HG02943 (cell line): ENCODE data around the gene TRIM74.
"Not testable (repeated sequence)": the region's sequence is repeated elsewhere in the genome, so short reads cannot be mapped to it uniquely, and the experiment has no call there.

Experiments used
- ATAC-seq: cut with Tn5 transposase; IDR thresholded peaks from one replicate; pipeline ENCODE4 v1.9.1; 2021; ENCODE audit warnings: mild to moderate bottlenecking, low read depth, moderate library complexity; ENCODE audit not compliant: unreplicated experiment

TRIM74 gene

DNA sequence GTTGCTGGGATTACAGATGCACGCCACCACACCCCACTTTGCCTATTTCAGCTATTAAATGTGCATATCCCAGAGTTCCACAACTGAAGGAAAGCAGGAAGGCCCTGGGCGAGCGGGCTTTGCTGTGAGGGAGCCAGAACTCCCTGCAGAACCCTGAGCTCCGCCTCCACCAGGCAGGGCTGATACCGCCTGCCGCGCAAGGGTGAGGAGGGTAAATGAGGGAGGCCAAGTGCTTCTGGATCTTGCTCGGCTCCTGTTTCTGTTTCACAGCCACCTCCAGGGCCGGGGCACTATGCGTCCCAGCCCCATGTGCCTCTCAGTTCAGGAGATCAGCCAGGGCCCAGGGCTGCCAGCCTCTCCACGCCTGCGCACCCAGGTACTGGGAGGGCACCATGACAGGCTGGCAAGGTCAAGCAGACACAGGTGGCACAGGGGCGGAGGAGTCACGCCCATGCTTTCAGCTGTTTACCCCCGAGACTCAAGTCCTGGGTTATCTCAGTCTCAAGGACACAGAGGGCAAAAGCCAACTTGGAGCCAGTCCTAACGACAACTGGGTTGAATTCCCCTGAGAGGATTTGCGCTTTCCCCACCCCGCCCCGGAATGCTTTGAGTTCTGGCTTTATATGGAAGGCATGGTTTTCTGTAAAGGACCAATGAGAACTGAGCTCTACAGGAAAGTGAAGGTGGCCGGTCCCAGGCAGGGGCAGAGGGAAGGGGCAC is 8.5 kb downstream of the TRIM74 start:
- ATAC-seq, result not testable (repeated sequence)

DNA sequence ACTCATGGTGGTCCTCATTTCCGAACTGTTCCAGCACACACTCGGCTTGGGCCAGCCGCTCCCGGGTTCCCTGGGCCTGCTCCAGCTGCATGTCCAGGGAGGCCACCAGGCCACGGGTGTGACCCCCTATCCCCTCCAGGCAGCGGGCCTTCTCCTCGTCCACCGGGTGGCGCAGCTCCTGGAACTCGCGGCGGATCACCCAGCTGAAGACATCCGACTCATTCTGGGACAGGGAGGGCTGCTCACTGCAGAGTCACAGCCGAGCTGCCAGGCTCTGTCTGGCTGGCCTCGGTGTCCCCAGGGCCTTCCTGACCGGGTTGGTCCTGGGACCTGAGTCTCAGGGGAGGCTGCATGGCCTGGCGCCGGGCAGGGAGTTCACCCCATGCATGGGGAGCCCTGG is 9.2 kb downstream of the TRIM74 start:
- ATAC-seq, result not testable (repeated sequence)

DNA sequence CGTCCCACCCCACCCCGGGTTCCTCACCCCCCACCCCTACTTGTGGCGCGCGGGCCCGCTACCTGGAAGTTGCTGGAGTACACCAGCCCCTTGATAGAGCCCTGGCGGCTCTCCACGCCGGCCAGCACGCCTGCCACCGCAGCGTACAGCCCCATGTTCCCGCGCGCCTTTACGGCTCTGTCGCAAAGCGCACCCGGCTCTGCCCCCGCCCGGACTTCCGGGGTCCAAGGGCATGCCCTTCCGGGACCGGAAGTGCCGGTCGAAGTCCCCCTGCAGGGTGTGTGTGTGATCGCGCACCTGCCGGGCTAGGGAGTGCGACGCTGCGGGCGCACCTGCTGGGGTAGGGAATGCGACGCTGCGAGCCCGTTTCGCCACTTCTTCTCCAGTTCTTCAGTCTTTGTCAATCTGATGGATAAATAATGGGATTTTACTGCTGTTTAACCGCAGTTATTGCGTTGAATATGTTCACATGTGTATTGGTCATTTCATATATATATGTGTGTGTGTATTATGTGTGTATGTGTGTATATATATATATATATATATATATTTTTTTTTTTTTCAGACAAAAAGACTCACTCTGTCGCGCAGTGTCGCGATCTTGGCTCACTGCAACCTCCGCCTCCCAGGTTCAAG is 14.6 kb downstream of the TRIM74 start:
- ATAC-seq, result peak; percentile 85

DNA sequence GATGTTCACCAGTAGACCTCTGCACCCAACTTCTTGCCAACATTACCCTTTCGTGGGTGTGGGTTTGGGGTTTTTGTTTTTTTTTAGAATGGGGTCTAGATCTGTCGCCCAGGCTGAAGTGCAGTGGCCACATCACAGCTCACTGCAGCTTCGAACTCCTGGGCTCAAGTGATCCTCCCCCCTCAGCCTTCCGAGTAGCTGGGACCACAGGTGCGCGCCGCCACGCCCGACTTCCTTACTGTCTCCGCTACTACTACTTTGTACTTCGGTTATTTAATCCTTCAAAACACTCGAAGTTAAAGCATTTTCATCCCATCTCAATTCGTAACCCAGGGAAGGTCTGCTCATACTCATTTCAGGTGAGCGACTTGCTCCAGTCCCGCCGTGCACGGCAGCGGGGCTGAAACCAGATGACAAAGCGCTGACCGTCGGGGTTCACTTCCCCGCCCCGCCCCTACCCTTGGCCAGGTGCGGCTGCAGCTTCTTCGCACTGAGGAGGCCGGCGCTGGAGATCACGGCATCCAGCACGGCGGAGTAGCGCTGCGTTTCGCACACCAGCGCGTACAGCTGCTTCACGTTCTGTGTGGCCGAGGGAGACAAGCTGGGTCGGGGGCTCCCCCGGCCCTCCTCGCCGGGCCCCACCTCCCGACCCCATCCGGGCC is 15.2 kb downstream of the TRIM74 start:
- peak; percentile 63 for ATAC-seq

DNA sequence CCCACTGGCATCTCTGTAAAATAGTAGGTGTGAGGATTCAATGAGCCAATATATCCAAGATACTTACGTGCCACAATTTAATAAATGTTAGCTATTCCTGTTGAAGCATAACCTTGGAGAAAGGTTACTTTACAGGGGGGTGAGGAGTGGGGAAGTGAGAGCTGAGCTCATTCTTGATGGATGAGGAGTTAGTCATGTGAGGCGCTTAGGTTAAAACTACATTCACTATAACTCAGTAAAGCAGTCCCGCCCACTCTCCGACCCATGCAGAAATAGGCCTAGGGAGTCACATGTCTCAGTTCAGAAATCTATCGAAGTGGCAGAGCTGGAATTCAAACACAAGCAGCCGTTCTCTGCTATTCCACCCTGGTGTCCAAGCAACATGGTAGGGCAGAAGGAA is 18.8 kb downstream of the TRIM74 start:
- not testable (repeated sequence) for ATAC-seq

DNA sequence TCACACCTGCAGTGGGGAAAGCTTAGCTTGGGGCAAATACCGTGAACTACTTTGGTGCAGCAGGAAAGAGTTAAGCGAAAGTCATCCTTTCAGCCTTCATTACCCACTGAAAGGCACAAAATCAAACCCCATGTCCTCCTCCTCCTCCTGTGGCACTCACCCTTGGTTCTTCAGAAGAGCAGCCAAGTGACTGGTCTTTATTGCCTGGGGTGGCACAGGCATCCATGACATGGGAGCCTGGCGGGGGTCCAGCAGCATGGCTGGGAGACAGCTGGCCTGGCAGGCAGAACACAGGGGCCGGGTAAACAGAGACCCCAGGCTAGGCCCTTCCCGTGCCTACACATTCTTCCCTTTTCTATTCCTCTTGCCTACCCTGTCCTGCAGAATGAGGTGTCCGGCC is 19.6 kb downstream of the TRIM74 start:
- not testable (repeated sequence) for ATAC-seq

DNA sequence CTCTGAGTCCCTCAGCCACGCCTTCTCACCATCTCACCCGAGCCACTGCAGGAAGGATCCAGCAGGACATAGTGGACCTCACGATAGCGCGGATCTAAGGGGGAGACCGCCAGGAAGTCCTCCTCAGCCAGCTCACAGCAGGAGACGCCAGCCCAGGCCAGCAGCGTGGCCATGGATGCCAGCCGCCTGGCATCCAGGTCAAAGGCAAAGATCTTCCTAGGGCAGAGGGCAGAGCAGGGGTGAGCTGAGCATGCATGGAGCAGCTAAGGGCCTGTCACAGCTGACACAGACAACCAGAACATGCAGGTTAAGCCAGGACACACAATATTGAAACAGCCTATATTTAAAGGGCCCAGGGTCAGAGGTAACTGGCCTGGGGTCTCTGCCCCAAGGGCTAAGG is 20.0 kb downstream of the TRIM74 start:
- not testable (repeated sequence) for ATAC-seq

DNA sequence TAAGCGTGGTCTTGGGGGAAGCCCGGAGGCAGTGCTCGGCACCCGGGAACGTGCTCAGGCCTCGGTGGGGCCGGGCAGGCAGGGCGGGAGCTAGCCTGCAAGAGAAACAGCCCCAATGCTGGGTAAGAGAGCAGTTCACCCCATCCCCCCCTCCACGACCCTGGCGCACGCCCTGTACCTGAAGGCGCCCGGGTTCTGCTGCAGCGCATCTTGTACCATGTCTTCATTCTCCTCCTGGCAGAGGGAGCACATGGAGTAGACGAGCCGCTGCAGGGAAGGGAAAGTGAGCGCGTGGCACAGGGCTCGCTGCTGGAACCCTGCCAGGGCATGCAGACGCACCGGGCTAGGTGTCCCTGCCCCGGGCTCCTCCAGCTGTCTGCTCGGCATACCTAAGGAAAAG is 20.6 kb downstream of the TRIM74 start:
- not testable (repeated sequence) for ATAC-seq

DNA sequence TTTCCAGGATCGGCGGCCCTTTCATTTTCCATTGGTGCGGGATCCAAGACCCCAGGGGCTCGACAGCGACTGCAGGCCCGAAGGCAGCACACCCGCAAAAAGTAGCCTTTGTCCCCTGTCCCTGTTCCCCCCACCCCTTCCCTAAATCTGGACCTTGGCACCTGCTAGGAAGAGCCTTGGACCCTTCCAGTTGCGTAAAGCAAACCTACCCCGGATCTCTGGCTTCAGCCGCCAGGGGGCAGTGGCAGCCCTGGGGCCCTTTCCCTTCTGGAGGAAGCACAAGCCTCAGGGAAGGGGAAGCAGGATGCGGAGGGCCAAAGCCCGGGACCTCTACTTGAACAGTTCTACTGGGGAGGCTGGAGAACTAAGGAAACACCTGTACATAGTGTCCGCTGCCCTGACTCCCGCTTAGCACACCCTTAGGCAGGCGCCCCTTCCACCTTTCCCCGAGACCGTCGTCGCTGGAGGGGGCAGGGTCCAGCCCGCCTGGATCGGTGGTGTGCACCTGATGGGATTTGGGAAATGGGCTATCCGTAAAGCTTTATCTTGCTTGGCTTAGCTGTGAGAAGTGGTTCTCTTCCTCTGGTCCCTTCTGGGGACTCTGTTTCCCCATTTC is 23.0 kb downstream of the TRIM74 start:
- ATAC-seq, result not testable (repeated sequence)

DNA sequence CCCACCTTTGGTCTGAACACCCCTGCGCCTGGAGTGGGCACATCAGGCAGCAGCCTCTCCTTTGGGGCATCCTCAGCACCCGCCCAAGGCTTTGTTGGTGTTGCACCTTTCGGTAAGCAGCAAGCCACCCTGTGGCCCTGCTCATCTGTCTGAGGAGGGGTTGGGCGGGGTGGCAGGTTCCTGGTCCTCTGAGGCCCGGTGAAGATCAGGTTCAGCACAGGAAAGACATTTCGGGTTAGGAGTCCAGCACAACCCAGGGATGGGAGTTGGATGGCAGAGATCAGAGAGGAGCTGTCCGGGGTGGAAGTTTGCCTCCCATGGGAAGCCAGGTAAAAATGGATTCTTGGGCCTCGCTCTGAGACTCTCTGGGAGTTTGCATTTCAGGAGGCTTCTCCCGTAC is 23.7 kb downstream of the TRIM74 start:
- not testable (repeated sequence) for ATAC-seq

DNA sequence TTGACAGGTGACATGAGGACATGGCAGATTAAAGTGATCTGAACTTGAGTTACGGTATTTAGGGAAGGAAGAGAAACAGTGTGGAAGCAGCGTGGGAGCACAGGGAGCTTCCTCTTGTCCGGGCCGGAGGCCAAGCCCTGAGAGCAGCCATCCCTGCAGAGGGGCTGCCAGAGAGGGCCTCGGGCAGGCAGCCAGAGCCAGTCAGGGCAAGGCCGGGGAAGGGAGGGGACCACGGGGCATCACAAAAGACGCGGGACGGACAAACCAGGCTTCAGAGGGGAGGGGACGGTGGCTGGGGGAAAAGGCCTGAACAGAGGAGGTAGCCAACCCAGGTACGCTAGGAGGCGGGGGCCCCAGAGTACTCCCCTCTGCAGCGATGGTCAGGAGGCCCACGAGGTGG is 24.3 kb downstream of the TRIM74 start:
- ATAC-seq, result not testable (repeated sequence)

DNA sequence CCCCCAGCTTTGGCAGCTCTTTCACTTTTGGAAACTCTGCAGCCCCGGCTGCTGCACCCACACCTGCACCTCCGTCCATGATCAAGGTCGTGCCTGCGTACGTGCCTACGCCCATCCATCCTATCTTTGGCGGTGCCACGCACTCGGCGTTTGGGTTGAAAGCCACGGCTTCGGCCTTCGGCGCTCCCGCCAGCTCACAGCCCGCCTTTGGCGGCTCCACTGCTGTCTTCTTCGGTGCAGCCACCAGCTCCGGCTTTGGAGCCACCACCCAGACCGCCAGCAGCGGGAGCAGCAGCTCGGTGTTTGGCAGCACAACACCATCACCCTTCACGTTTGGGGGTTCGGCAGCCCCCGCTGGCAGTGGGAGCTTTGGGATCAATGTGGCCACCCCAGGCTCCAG is 26.3 kb downstream of the TRIM74 start:
- ATAC-seq, result not testable (repeated sequence)

DNA sequence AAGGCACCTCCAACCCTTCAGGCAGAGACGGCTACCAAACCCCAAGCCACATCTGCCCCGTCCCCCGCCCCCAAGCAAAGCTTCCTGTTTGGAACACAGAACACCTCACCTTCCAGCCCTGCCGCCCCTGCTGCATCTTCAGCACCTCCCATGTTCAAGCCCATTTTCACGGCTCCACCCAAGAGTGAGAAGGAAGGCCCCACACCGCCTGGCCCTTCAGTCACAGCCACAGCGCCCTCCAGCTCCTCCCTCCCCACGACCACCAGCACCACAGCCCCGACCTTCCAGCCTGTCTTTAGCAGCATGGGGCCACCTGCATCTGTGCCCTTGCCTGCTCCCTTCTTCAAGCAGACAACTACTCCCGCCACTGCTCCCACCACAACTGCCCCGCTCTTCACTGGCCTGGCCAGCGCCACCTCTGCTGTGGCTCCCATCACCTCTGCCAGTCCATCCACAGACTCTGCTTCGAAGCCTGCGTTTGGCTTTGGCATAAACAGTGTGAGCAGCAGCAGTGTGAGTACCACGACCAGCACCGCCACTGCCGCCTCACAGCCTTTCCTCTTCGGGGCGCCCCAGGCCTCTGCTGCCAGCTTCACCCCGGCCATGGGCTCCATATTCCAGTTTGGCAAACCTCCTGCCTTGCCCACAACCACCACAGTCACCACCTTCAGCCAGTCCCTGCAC is 27.1 kb downstream of the TRIM74 start:
- not testable (repeated sequence) for ATAC-seq

DNA sequence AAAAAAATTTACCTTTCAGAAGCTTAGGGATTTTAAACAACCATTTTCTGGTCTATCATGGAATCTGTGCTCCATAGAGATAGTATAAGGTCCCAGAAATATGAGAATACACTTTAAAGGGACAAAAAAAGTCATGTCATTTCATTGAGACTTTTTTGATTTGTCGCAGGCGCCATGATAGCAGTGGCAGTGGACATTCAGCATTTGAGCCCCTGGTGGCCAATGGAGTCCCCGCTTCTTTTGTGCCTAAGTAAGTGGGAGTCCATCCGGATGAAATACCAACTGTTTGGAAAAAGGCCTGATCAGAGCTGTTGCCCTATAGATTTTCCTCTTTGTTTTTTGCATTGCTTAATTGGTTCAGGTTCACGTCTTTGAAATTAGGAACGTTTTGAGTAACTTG is 41.0 kb downstream of the TRIM74 start:
- ATAC-seq, result not testable (repeated sequence)

DNA sequence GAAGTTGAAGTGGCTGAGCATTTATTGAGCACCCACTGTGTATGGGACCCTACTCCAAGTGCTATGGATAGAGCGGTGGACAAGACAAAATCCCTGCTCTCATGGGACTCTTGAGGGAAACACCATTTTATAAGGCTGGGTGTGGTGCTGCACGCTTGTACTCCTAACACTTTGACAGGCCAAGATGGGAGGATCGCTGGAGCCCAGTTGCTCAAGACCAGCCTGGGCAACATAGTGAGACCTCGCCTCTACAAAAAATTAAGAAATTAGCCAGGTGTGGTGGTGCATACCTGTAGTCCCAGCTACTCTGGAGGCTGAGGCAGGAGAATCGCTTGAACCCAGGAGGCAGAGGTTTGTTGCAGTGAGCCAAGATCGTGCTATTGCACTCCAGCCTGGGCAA is 41.5 kb downstream of the TRIM74 start:
- ATAC-seq, result not testable (repeated sequence)

DNA sequence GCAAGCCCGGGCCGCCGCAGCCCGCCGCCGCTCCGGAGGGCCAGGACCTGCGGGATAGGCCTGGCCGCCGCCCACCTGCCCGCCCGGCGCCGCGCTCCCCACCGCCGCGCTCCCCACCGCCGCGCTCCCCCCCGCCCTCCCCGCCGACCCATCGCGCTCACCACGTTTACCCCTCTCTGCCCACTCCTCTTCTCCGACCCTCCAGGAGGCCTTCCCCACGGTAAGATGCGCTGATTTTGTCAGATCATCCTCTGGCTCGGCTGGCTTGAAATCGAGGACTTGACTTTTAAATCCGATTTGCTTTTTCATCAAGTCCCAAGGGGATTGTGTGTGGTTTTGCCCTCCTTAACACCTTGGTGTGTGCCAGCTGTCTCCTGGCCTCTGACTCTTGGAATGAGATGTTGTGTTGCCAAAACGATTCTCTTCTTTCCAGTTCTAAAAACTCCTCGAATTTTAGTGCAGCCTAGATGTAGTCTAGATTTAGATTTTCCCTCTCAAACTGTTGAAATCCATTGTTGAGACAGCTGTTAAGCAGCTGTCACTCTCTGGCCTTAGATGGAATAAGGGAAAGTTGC is 43.6 kb downstream of the TRIM74 start:
- peak; percentile 6 for ATAC-seq

DNA sequence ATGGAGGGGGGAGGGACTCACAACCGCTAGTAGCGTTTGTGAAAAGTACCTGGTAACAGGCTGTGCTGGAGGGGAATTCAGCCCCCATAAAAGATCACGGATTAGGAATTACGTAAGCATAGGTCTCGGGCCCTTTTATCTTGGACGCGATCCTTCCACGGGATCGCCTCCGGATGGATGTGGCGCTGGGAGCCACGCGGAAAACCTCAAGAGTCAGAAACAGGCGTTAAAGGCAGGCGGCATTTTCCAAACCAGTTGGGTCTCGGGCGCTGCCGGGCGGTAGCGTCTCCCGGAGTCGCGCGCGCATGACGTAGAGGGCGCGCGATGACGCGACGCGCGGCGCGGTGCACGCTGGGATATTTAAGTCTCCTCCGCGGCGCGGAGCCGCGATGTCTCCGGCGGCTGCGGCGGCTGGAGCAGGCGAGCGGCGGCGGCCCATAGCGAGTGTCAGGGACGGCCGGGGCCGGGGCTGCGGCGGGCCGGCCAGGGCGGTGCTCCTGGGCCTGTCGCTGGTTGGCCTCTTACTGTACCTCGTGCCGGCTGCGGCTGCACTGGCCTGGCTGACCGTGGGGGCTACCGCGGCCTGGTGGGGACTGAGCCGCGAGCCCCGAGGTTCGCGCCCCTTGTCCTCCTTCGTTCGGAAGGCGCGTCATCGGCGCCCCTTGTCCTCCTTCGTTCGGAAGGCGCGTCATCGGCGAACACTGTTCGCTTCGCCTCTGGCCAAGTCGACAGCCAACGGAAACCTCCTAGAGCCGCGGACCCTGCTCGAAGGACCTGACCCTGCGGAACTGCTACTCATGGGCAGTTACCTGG is 44.3 kb downstream of the TRIM74 start, which contains the start of gene POM121:
POM121 (plus strand) TSS at position 363 of the 813 bp plus-strand sequence; CDS start at position 390, 27 bp downstream.
- ATAC-seq, result peak; percentile 82

DNA sequence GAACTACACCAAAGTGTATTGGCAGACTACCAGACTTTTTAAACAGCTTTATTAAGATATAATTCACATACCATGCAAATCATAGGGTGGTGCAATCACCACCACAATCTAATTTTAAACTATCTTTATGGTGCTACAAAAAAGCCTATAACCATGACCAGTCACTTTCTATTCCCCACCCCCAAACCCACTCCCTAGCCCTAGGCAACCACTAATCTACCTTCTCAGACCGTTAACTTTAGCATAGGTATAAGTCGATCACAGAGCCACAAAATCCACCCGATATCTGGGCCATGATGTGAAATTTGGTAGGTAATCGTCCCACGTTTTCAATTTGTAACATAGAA is 44.9 kb downstream of the TRIM74 start:
- peak; percentile 15 for ATAC-seq

DNA sequence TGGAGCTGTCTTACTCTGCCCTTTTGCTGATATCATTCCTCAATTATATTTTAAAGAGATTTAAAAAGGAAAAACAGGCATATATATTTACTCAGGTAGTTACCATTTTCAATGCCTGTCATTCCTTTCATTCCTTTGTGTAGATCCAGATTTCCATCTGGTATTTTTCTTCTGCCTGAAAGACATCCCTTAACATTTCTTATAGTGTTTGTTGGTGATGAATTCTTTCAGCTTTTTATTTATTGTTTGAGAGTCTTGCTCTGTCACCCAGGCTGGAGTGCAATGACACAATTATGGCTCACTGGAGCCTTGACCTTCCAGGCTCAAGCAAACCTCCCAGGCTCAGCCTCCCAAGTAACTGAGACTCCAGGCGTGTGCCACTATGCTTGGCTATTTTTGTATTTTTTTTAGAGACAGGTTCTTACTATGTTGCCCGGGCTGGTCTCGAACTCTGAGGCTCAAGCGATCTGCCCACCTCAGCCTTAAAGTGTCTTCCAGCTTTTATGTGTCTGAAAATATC is 50.0 kb downstream of the TRIM74 start:
- ATAC-seq, result no peak
